Esophagus (tissue), 2 donors: ENCODE results near the gene CTNNA2. TPM values are rescaled to one million over a fixed set of nuclear protein-coding genes. Genes with fewer than 3 reads are reported as not detected.

Experiments used
- H3K27ac ChIP-seq, 2 donors: one replicate each; pipeline ENCODE4 v1.5.1; 2013; ENCODE audit warnings: low read depth in 2 of 2, mild to moderate bottlenecking in 2 of 2, inconsistent platforms in 1 of 2, low read length in 1 of 2, moderate library complexity in 1 of 2
- H3K27me3 ChIP-seq, 2 donors: one replicate each; pipeline ENCODE4 v1.6.1; 2013; ENCODE audit warnings: low read length in 2 of 2, control low read depth in 1 of 2, mild to moderate bottlenecking in 1 of 2; ENCODE audit not compliant: insufficient read depth in 2 of 2, control insufficient read depth in 1 of 2
- H3K36me3 ChIP-seq, 2 donors: one replicate each; pipeline ENCODE4 v1.6.1; 2013; ENCODE audit warnings: low read length in 1 of 2; ENCODE audit not compliant: control insufficient read depth in 2 of 2, insufficient read depth in 2 of 2
- H3K4me1 ChIP-seq, 2 donors: one replicate each; pipeline ENCODE4 v1.6.1; 2013; ENCODE audit warnings: low read length in 1 of 2; ENCODE audit not compliant: control insufficient read depth in 2 of 2, insufficient read depth in 2 of 2
- H3K4me3 ChIP-seq, 2 donors: one replicate each; pipeline ENCODE4 v1.5.1; 2013; ENCODE audit warnings: low read length in 2 of 2, mild to moderate bottlenecking in 2 of 2, low read depth in 1 of 2, moderate library complexity in 1 of 2
- H3K9me3 ChIP-seq, 2 donors: one replicate each; pipeline ENCODE4 v1.6.1; 2013; ENCODE audit warnings: mild to moderate bottlenecking in 2 of 2, low read depth in 1 of 2, low read length in 1 of 2, moderate library complexity in 1 of 2; ENCODE audit not compliant: control insufficient read depth in 2 of 2, insufficient read depth in 1 of 2
- WGBS, 2 donors: extraction: QIAGEN DNeasy Blood & Tissue Kit; methylation state at CpG; one replicate each; pipeline ENCODE4 v1.1.7; 2013; 5-methylcytosine and 5-hydroxymethylcytosine counted together
- polyA plus RNA-seq, 2 donors: library from polyadenylated mRNA; stranded (reverse); fragments of 200-250 nt; gene quantifications; one replicate each; pipeline ENCODE4 v1.2.3, GENCODE V29; 2013
- donor health status: healthy with polysubstance abuse.
- donor health status: Bipolar disorder and iron deficiency.

CTNNA2 gene
- polyA plus RNA-seq, 2 donors: 0.02 TPM; not detected in 1

DNA sequence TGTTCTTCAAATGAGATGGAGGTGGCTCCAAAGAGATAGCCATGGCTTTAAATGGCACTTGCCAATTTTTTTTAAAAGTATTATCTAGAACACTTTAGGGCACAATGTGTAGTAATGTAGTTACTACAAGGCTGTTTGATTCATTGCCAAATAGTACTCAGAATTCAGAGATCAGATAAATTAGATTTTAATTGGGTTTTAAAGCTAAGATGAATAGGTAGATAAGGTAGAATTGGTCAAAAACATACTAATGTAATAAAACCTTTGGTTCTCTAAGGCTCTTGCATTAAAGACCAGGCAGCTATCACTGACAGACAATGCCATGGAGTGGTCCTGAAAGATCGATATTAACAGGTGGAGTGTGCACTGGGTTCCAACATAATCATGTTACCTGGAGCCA, 425.8 kb downstream of the CTNNA2 start:
- H3K27me3 ChIP-seq: no peaks in the 10 kb centered on the region
- no peaks in the 10 kb centered on the region for H3K4me1 ChIP-seq
- no peak overlapping the region for H3K4me3 ChIP-seq
- H3K27ac ChIP-seq: no peak overlapping the region
- H3K36me3 ChIP-seq: no peaks in the 10 kb centered on the region
- 91 to 92% methylated on average over 1 of the region's 1 CpG for WGBS, 2 donors
- H3K9me3 ChIP-seq: no peaks in the 10 kb centered on the region

- Histone ChIP-seq H3K9me3 (no peaks in the 10 kb centered on the region), H3K4me3 (no peak overlapping the region), H3K27me3 (no peaks in the 10 kb centered on the region), H3K4me1 (no peaks in the 10 kb centered on the region), H3K36me3 (no peaks in the 10 kb centered on the region), H3K27ac (no peak overlapping the region)
- WGBS, 2 donors: 94% methylated on average over 2 of the region's 2 CpGs
These were observed 427.5 kb downstream of the CTNNA2 start for GRCh38 chr2:79940364-79940763.

GRCh38 chr2:79941179-79941578, 428.3 kb downstream of the CTNNA2 start:
- H3K4me1 ChIP-seq: no peaks in the 10 kb centered on the region
- 78 to 79% methylated on average over 2 of the region's 2 CpGs for WGBS, 2 donors

GRCh38 chr2:79944205-79944604, 431.4 kb downstream of the CTNNA2 start:
- H3K36me3 ChIP-seq: no peaks in the 10 kb centered on the region
- no peaks in the 10 kb centered on the region for H3K4me1 ChIP-seq
- no peaks in the 10 kb centered on the region for H3K27me3 ChIP-seq
- no peak overlapping the region for H3K27ac ChIP-seq
- 76 to 82% methylated on average over 1 of the region's 1 CpG for WGBS, 2 donors
- peaks cover 0 to 2% of the 10 kb centered on the region in 2 donors for H3K9me3 ChIP-seq
- H3K4me3 ChIP-seq: no peak overlapping the region

More at GRCh38 chr2:79941179-79941578, 428.3 kb downstream of the CTNNA2 start:
- H3K27me3 ChIP-seq: no peaks in the 10 kb centered on the region
- H3K9me3 ChIP-seq: no peaks in the 10 kb centered on the region
- H3K4me3 ChIP-seq: no peak overlapping the region
- H3K27ac ChIP-seq: no peak overlapping the region
- no peaks in the 10 kb centered on the region for H3K36me3 ChIP-seq

DNA sequence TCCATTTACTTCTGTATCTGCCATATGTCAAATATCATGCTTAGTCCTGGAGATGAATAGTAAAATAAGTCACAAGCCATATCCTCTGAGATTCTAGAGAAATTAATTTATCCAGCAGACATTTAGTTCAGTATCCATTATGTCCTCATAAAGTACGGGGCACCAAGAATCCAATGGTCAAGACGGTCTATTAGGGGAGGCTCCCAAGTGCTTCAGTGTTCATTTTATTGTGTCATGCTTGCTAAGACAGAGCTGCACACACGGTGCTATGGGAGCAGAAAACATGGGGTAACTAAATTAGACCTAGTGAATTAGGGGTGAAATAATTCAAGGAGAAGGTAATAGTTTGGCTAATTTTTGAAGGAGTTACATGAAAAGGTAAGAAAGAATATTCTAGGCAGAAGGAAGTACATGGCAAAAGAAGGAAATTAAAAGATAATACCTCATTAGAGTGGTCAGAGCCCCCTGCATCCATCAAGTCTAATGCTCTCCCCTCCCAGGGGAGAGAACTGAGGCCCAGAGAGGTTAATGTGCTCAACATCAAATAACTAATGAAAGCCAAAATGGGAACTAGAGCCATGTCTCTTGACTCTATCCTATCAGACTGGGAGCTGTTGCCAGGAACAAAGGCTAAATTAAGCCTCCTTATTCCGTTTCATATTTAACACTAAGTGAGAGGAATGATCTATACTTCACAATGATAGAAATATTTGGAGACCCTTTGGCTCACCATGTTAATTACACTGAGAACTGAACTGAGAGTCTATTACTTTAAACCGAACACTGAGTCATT, 433.0 kb downstream of the CTNNA2 start:
- H3K4me3 ChIP-seq: no peak overlapping the region
- no peaks in the 10 kb centered on the region for H3K27me3 ChIP-seq
- no peak overlapping the region for H3K27ac ChIP-seq
- H3K4me1 ChIP-seq: no peaks in the 10 kb centered on the region
- H3K36me3 ChIP-seq: no peaks in the 10 kb centered on the region
- 73 to 77% methylated on average over 5 of the region's 5 CpGs for WGBS, 2 donors
- H3K9me3 ChIP-seq: peaks cover 0 to 2% of the 10 kb centered on the region in 2 donors

- Histone ChIP-seq H3K4me3 (no peak overlapping the region), H3K4me1 (no peaks in the 10 kb centered on the region), H3K27me3 (no peaks in the 10 kb centered on the region), H3K27ac (no peak overlapping the region), H3K36me3 (no peaks in the 10 kb centered on the region), H3K9me3 (peaks cover 0 to 2% of the 10 kb centered on the region in 2 donors)
- 39 to 54% methylated on average over 2 of the region's 2 CpGs for WGBS, 2 donors
These were observed 434.9 kb downstream of the CTNNA2 start for GRCh38 chr2:79947751-79948150.

DNA sequence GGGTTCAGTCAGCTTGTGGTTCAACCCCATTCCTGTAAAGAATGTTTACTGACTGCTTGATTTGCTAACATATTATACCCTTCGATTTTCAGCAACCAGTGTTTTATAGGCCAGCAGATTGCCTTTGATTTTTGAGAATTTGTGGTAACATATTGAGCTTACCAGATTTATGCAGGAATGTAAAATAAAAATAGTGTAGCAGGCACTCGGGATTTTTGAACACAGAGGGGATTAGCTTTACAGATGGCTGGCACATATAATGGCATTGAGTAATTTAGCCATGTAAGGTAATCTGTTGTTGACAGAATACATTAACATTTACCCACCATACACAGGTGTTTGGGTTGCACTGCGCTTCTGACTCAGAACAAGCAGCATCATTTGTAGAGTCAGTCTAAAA, 437.7 kb downstream of the CTNNA2 start:
- no peaks in the 10 kb centered on the region for H3K4me1 ChIP-seq
- 55 to 60% methylated on average over 3 of the region's 3 CpGs for WGBS, 2 donors
- H3K36me3 ChIP-seq: no peaks in the 10 kb centered on the region
- H3K27ac ChIP-seq: no peak overlapping the region
- peaks cover 0 to 2% of the 10 kb centered on the region in 2 donors for H3K9me3 ChIP-seq
- H3K27me3 ChIP-seq: no peaks in the 10 kb centered on the region
- no peak overlapping the region for H3K4me3 ChIP-seq

- H3K9me3 ChIP-seq: peaks cover 2% of the 10 kb centered on the region in 2 donors
- no peak overlapping the region for H3K4me3 ChIP-seq
- H3K36me3 ChIP-seq: no peaks in the 10 kb centered on the region
- 47 to 64% methylated on average over 3 of the region's 3 CpGs for WGBS, 2 donors
- no peaks in the 10 kb centered on the region for H3K4me1 ChIP-seq
- H3K27me3 ChIP-seq: no peaks in the 10 kb centered on the region
- no peak overlapping the region for H3K27ac ChIP-seq
These were observed 439.8 kb downstream of the CTNNA2 start for GRCh38 chr2:79952616-79953015.

GRCh38 chr2:79960035-79960434, 447.2 kb downstream of the CTNNA2 start:
- Histone ChIP-seq H3K9me3 (peaks cover 2 to 3% of the 10 kb centered on the region in 2 donors), H3K27ac (no peak overlapping the region), H3K4me3 (no peak overlapping the region), H3K4me1 (no peaks in the 10 kb centered on the region), H3K36me3 (no peaks in the 10 kb centered on the region), H3K27me3 (no peaks in the 10 kb centered on the region)

GRCh38 chr2:79960519-79960918, 447.7 kb downstream of the CTNNA2 start:
- H3K4me1 ChIP-seq: no peaks in the 10 kb centered on the region
- H3K27me3 ChIP-seq: no peaks in the 10 kb centered on the region
- peaks cover 2 to 3% of the 10 kb centered on the region in 2 donors for H3K9me3 ChIP-seq
- H3K36me3 ChIP-seq: no peaks in the 10 kb centered on the region
- H3K27ac ChIP-seq: no peak overlapping the region
- 46 to 64% methylated on average over 4 of the region's 4 CpGs for WGBS, 2 donors
- no peak overlapping the region for H3K4me3 ChIP-seq
